HG03095 (cell line): Measurements from ENCODE around the gene TOM1L2.
A peak's percentile ranks its signal among the peaks of the same experiment; 100 is the strongest.

Experiments
- ATAC-seq: cut with Tn5 transposase; IDR thresholded peaks from one replicate; pipeline ENCODE4 v1.9.1; 2021; ENCODE audit warnings: moderate library complexity; ENCODE audit not compliant: unreplicated experiment

Gene TOM1L2

GRCh38 chr17:17851103-17852002 lies 120.8 kb downstream of the TOM1L2 start:
- no peak for ATAC-seq

- no peak for ATAC-seq
These were observed 122.3 kb downstream of the TOM1L2 start for GRCh38 chr17:17849845-17850373.

- ATAC-seq, result no peak
These were observed 122.9 kb downstream of the TOM1L2 start for GRCh38 chr17:17849147-17849820.

- ATAC-seq, result no peak
These were observed 123.7 kb downstream of the TOM1L2 start for GRCh38 chr17:17848311-17849082.

- ATAC-seq, result no peak
These were observed 124.5 kb downstream of the TOM1L2 start for GRCh38 chr17:17847726-17848125.

GRCh38 chr17:17847118-17847689 lies 125.0 kb downstream of the TOM1L2 start:
- no peak for ATAC-seq

- ATAC-seq, result no peak
These were observed 125.6 kb downstream of the TOM1L2 start for GRCh38 chr17:17846645-17847044.

GRCh38 chr17:17846003-17846402 lies 126.2 kb downstream of the TOM1L2 start:
- ATAC-seq, result no peak

GRCh38 chr17:17845046-17845775 lies 127.0 kb downstream of the TOM1L2 start:
- ATAC-seq, result no peak

GRCh38 chr17:17844500-17844899 lies 127.7 kb downstream of the TOM1L2 start:
- ATAC-seq, result no peak

- no peak for ATAC-seq
These were observed 128.1 kb downstream of the TOM1L2 start for GRCh38 chr17:17844079-17844478.

- ATAC-seq, result no peak
These were observed 129.1 kb downstream of the TOM1L2 start for GRCh38 chr17:17843096-17843495.

- no peak for ATAC-seq
These were observed 129.9 kb downstream of the TOM1L2 start for GRCh38 chr17:17842111-17842876.

GRCh38 chr17:17841601-17842025 lies 130.6 kb downstream of the TOM1L2 start:
- no peak for ATAC-seq

- ATAC-seq, result no peak
These were observed 131.2 kb downstream of the TOM1L2 start for GRCh38 chr17:17840751-17841591.

GRCh38 chr17:17839791-17840707 lies 132.2 kb downstream of the TOM1L2 start:
- ATAC-seq, result peak; percentile 49
